SK-N-SH treated with all-trans-retinoic acid at 6 μM for 48 hours (cell line): Measurements from ENCODE around the gene DTNA.

Source experiments
- ATAC-seq: fragments of 200-7000 bp; cut with Tn5 transposase; 3 replicates; pipeline ENCODE4 v1.9.1; 2020; ENCODE audit warnings: mild to moderate bottlenecking, moderate library complexity
- ARNTL ChIP-seq: fragments of 450-650 bp; formaldehyde crosslinking; IDR thresholded peaks from 2 replicates; pipeline ENCODE4 v1.5.0; 2020; ENCODE audit warnings: low read depth, mild to moderate bottlenecking, moderate library complexity, borderline replicate concordance
- CSDC2 ChIP-seq: fragments of 250-450 bp; sonication (Bioruptor Pico); IDR thresholded peaks from 2 replicates; pipeline ENCODE4 v1.5.0; 2020; ENCODE audit warnings: mild to moderate bottlenecking, moderate library complexity
- ESRRG ChIP-seq: fragments of 250-450 bp; sonication (Bioruptor Pico); IDR thresholded peaks from 2 replicates; pipeline ENCODE4 v1.6.1; 2021; ENCODE audit warnings: mild to moderate bottlenecking
- ISL1 ChIP-seq: fragments of 250-450 bp; sonication (Bioruptor Pico); IDR thresholded peaks from 2 replicates; pipeline ENCODE4 v2.1.2; 2022; ENCODE audit warnings: mild to moderate bottlenecking, moderate library complexity
- OSR1 ChIP-seq: fragments of 250-450 bp; sonication (Bioruptor Pico); IDR thresholded peaks from 2 replicates; pipeline ENCODE4 v1.8.0; 2022; ENCODE audit warnings: moderate library complexity, mild to moderate bottlenecking, inconsistent platforms
- PPARA ChIP-seq: fragments of 250-450 bp; sonication (Bioruptor Pico); IDR thresholded peaks from 2 replicates; pipeline ENCODE4 v1.5.0; 2020; ENCODE audit warnings: mild to moderate bottlenecking, borderline replicate concordance
- SNAI2 ChIP-seq: fragments of 250-450 bp; sonication (Bioruptor Pico); IDR thresholded peaks from 2 replicates; pipeline ENCODE4 v1.5.0; 2020; ENCODE audit warnings: mild to moderate bottlenecking, moderate library complexity
- TCF4 ChIP-seq: fragments of 250-450 bp; sonication (Bioruptor Pico); IDR thresholded peaks from 2 replicates; pipeline ENCODE4 v1.8.0; 2021; ENCODE audit warnings: mild to moderate bottlenecking, moderate library complexity, borderline replicate concordance
- TOX ChIP-seq: fragments of 250-450 bp; sonication (Bioruptor Pico); IDR thresholded peaks from 2 replicates; pipeline ENCODE4 v1.8.0; 2021; ENCODE audit warnings: mild to moderate bottlenecking, moderate library complexity, borderline replicate concordance
- ZC3H10 ChIP-seq: fragments of 250-450 bp; sonication (Bioruptor Pico); IDR thresholded peaks from 2 replicates; pipeline ENCODE4 v1.5.1; 2021; ENCODE audit warnings: mild to moderate bottlenecking, moderate library complexity
- ZFP3 ChIP-seq: fragments of 250-450 bp; sonication (Bioruptor Pico); IDR thresholded peaks from 2 replicates; pipeline ENCODE4 v1.5.0; 2020; ENCODE audit warnings: mild to moderate bottlenecking, moderate library complexity
- ZFP30 ChIP-seq: fragments of 450-650 bp; formaldehyde crosslinking; IDR thresholded peaks from 2 replicates; pipeline ENCODE4 v1.5.0; 2022; ENCODE audit warnings: mild to moderate bottlenecking, moderate library complexity
- ZNF565 ChIP-seq: fragments of 450-650 bp; formaldehyde crosslinking; conservative IDR thresholded peaks from 2 replicates; pipeline ENCODE4 v1.5.0; 2020; ENCODE audit warnings: low read depth, mild to moderate bottlenecking, moderate library complexity
- ZNF70 ChIP-seq: fragments of 450-650 bp; formaldehyde crosslinking; IDR thresholded peaks from 2 replicates; pipeline ENCODE4 v1.5.0; 2020; ENCODE audit warnings: mild to moderate bottlenecking, moderate library complexity
- ZNF8 ChIP-seq: fragments of 450-650 bp; formaldehyde crosslinking; IDR thresholded peaks from 2 replicates; pipeline ENCODE4 v1.5.0; 2020; ENCODE audit warnings: mild to moderate bottlenecking, moderate library complexity
- TF ChIP-seq, protein P1 (sequence below): fragments of 250-450 bp; sonication (Bioruptor Pico); IDR thresholded peaks from 2 replicates; pipeline ENCODE4 v1.5.1; 2020; ENCODE audit warnings: low read depth, mild to moderate bottlenecking, moderate library complexity
- TF ChIP-seq, protein P2 (sequence below): fragments of 250-450 bp; sonication (Bioruptor Pico); IDR thresholded peaks from 2 replicates; pipeline ENCODE4 v1.8.0; 2020; ENCODE audit warnings: mild to moderate bottlenecking, moderate library complexity, borderline replicate concordance
- TF ChIP-seq, protein P3 (sequence below): fragments of 250-450 bp; sonication (Bioruptor Pico); IDR thresholded peaks from 2 replicates; pipeline ENCODE4 v1.5.1; 2021; ENCODE audit warnings: mild to moderate bottlenecking, moderate library complexity
- TF ChIP-seq, protein P4 (sequence below): fragments of 250-450 bp; sonication (Bioruptor Pico); IDR thresholded peaks from 2 replicates; pipeline ENCODE4 v1.5.0; 2020; ENCODE audit warnings: mild to moderate bottlenecking, moderate library complexity
- TF ChIP-seq, protein P5 (sequence below): fragments of 250-450 bp; sonication (Bioruptor Pico); IDR thresholded peaks from 2 replicates; pipeline ENCODE4 v1.8.0; 2021; ENCODE audit warnings: low read depth, mild to moderate bottlenecking, moderate library complexity, borderline replicate concordance

Gene DTNA

DNA sequence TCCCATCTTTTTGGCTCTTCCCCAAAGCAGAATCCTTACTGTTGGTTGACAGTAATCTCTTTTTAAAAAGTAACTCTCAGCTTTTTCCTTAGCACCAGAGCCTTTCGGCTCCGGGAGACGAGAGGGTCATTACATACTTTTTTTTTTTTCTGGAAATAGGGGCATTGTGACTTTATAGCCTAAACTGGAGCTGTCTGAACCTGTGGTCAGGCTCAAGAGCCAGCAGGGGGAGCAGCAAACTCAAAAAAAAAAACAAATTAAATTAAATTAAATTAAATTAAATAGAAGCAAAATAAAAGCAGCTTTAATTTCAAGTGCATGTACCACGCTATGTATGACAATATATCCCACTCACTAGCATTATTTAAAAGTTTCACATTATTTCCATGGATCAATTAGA, 156.6 kb downstream of the DTNA start:
- peak; percentile 67; the same call in 2 of the 3 replicates for ATAC-seq
- no peak for TF ChIP-seq ZNF565
- TF ChIP-seq TCF4 (CRISPR knock-in tag) = no peak
- TF ChIP-seq, protein P1, sequence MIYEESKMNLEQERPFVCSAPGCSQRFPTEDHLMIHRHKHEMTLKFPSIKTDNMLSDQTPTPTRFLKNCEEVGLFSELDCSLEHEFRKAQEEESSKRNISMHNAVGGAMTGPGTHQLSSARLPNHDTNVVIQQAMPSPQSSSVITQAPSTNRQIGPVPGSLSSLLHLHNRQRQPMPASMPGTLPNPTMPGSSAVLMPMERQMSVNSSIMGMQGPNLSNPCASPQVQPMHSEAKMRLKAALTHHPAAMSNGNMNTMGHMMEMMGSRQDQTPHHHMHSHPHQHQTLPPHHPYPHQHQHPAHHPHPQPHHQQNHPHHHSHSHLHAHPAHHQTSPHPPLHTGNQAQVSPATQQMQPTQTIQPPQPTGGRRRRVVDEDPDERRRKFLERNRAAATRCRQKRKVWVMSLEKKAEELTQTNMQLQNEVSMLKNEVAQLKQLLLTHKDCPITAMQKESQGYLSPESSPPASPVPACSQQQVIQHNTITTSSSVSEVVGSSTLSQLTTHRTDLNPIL (CRISPR knock-in tag) = no peak
- TF ChIP-seq TOX = no peak
- TF ChIP-seq ZFP3 = no peak
- no peak for TF ChIP-seq CSDC2 (CRISPR knock-in tag)
- TF ChIP-seq SNAI2 (CRISPR knock-in tag) = no peak
- TF ChIP-seq, protein P2, sequence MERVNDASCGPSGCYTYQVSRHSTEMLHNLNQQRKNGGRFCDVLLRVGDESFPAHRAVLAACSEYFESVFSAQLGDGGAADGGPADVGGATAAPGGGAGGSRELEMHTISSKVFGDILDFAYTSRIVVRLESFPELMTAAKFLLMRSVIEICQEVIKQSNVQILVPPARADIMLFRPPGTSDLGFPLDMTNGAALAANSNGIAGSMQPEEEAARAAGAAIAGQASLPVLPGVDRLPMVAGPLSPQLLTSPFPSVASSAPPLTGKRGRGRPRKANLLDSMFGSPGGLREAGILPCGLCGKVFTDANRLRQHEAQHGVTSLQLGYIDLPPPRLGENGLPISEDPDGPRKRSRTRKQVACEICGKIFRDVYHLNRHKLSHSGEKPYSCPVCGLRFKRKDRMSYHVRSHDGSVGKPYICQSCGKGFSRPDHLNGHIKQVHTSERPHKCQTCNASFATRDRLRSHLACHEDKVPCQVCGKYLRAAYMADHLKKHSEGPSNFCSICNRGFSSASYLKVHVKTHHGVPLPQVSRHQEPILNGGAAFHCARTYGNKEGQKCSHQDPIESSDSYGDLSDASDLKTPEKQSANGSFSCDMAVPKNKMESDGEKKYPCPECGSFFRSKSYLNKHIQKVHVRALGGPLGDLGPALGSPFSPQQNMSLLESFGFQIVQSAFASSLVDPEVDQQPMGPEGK (CRISPR knock-in tag) = no peak
- no peak for TF ChIP-seq OSR1 (CRISPR knock-in tag)
- TF ChIP-seq, protein P3, sequence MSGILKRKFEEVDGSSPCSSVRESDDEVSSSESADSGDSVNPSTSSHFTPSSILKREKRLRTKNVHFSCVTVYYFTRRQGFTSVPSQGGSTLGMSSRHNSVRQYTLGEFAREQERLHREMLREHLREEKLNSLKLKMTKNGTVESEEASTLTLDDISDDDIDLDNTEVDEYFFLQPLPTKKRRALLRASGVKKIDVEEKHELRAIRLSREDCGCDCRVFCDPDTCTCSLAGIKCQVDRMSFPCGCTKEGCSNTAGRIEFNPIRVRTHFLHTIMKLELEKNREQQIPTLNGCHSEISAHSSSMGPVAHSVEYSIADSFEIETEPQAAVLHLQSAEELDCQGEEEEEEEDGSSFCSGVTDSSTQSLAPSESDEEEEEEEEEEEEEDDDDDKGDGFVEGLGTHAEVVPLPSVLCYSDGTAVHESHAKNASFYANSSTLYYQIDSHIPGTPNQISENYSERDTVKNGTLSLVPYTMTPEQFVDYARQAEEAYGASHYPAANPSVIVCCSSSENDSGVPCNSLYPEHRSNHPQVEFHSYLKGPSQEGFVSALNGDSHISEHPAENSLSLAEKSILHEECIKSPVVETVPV (CRISPR knock-in tag) = no peak
- no peak for TF ChIP-seq PPARA (CRISPR knock-in tag)
- TF ChIP-seq, protein P4, sequence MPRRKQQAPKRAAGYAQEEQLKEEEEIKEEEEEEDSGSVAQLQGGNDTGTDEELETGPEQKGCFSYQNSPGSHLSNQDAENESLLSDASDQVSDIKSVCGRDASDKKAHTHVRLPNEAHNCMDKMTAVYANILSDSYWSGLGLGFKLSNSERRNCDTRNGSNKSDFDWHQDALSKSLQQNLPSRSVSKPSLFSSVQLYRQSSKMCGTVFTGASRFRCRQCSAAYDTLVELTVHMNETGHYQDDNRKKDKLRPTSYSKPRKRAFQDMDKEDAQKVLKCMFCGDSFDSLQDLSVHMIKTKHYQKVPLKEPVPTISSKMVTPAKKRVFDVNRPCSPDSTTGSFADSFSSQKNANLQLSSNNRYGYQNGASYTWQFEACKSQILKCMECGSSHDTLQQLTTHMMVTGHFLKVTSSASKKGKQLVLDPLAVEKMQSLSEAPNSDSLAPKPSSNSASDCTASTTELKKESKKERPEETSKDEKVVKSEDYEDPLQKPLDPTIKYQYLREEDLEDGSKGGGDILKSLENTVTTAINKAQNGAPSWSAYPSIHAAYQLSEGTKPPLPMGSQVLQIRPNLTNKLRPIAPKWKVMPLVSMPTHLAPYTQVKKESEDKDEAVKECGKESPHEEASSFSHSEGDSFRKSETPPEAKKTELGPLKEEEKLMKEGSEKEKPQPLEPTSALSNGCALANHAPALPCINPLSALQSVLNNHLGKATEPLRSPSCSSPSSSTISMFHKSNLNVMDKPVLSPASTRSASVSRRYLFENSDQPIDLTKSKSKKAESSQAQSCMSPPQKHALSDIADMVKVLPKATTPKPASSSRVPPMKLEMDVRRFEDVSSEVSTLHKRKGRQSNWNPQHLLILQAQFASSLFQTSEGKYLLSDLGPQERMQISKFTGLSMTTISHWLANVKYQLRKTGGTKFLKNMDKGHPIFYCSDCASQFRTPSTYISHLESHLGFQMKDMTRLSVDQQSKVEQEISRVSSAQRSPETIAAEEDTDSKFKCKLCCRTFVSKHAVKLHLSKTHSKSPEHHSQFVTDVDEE (CRISPR knock-in tag) = no peak
- TF ChIP-seq ESRRG (CRISPR knock-in tag) = no peak
- TF ChIP-seq ARNTL = no peak
- no peak for TF ChIP-seq ZNF70 (CRISPR knock-in tag)
- TF ChIP-seq, protein P5, sequence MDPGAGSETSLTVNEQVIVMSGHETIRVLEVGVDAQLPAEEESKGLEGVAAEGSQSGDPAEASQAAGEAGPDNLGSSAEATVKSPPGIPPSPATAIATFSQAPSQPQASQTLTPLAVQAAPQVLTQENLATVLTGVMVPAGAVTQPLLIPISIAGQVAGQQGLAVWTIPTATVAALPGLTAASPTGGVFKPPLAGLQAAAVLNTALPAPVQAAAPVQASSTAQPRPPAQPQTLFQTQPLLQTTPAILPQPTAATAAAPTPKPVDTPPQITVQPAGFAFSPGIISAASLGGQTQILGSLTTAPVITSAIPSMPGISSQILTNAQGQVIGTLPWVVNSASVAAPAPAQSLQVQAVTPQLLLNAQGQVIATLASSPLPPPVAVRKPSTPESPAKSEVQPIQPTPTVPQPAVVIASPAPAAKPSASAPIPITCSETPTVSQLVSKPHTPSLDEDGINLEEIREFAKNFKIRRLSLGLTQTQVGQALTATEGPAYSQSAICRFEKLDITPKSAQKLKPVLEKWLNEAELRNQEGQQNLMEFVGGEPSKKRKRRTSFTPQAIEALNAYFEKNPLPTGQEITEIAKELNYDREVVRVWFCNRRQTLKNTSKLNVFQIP = no peak
- TF ChIP-seq ISL1 (CRISPR knock-in tag) = no peak
- no peak for TF ChIP-seq ZFP30 (CRISPR knock-in tag)
- no peak for TF ChIP-seq ZC3H10 (CRISPR knock-in tag)
- TF ChIP-seq, all 23 proteins: peak for 0

DNA sequence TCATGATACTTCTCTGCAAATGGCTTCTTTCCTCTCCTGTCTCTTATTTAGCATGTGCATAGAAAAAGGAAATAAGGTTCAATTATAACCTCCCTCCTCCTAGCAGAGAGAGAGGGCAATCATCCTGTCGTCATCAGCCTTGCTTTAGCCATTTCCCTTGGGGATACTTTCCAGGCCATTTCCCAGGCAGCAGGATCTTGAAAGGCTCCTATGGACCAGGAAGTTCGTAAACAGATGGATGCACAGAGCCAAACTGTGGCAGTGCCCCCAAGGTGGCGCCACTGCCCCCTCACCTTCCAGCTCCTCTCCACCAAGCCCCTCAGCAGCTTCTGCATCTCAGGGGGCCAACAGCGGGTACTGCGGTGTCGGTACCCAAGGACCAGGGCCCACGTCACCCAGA, 157.4 kb downstream of the DTNA start:
- peak; percentile 52 for ATAC-seq
- TF ChIP-seq, protein P2 (CRISPR knock-in tag) = no peak
- TF ChIP-seq, protein P4 (CRISPR knock-in tag) = no peak
- TF ChIP-seq ZNF8 (CRISPR knock-in tag) = no peak
- no peak for TF ChIP-seq TCF4 (CRISPR knock-in tag)
- no peak for TF ChIP-seq ZNF70 (CRISPR knock-in tag)
- TF ChIP-seq, protein P1 (CRISPR knock-in tag) = no peak
- TF ChIP-seq CSDC2 (CRISPR knock-in tag) = no peak
- TF ChIP-seq, protein P3 (CRISPR knock-in tag) = no peak
